GM12801 (cell line): ENCODE data around the gene NOS1AP.

Experiments used
- CTCF ChIP-seq: IDR thresholded peaks from one replicate; pipeline ENCODE4 v1.5.1; 2011; ENCODE audit warnings: control low read depth; ENCODE audit not compliant: insufficient read length; ENCODE audit errors: extremely low read depth

Gene NOS1AP

DNA sequence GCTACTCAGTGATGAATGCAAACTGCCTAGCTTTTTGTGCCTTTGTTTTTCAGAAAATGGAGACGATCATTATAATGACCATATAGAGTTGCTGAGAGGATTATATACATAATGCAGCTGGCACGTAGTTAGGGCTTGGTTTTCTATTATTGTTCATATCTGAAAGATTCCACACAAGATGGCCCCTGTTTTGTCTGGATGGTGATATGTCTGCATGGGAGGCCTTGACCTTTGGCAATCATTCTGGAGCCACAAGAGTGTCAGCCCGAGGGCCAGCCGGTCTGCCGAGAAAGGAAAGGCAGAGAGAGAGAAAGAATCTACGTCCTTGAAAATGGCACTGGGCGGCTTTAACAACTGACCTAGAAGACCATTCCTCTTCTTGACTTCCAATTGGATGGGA lies 348.2 kb downstream of the NOS1AP start:
- TF ChIP-seq CTCF = no peak
